Esophagus squamous epithelium (tissue), 5 donors: ENCODE data around the gene LRRC8C. TPM values are rescaled to one million over a fixed set of nuclear protein-coding genes. Genes with fewer than 3 reads are reported as not detected.

Experiments
- DNase-seq: peaks from one replicate; lab custom pipeline; 2025; lab: John Stamatoyannopoulos, UW
- H3K27ac ChIP-seq, 4 donors: fragments of 200-600 bp; sonication (generic); one replicate each; pipeline ENCODE4 v1.5.1; 2016 to 2019; ENCODE audit warnings: mild to moderate bottlenecking in 1 of 4
- H3K27me3 ChIP-seq, 4 donors: fragments of 200-600 bp; sonication (generic); 1 replicate in 3 of 4; 2 replicates in 1 of 4; pipeline versions ENCODE4 v1.5.1 to v1.6.0; 2017 to 2021; ENCODE audit warnings: antibody characterized with exemption in 1 of 4
- H3K36me3 ChIP-seq, 3 donors: fragments of 200-600 bp; sonication (generic); one replicate each; pipeline ENCODE4 v1.5.1; 2016 to 2019
- H3K4me1 ChIP-seq, 3 donors: fragments of 200-600 bp; sonication (generic); one replicate each; pipeline ENCODE4 v1.5.1; 2017 to 2019
- H3K4me3 ChIP-seq, 4 donors: fragments of 200-600 bp; sonication (generic); 1 replicate in 3 of 4; 2 replicates in 1 of 4; pipeline ENCODE4 v1.5.1; 2016 to 2019; ENCODE audit warnings: mild to moderate bottlenecking in 2 of 4, moderate library complexity in 1 of 4
- H3K9me3 ChIP-seq, 3 donors: fragments of 200-600 bp; sonication (generic); one replicate each; pipeline ENCODE4 v1.5.1; 2016 to 2019
- CTCF ChIP-seq, 6 experiments: fragments of 450-650 bp in 4 of 6; fragments of 200-600 bp in 2 of 6; sonication (generic) in 2 of 6; IDR thresholded peaks; one replicate each; pipeline ENCODE4 v1.5.1; 2016 to 2019; ENCODE audit warnings: antibody characterized with exemption in 6 of 6, mild to moderate bottlenecking in 4 of 6, moderate library complexity in 4 of 6
- POLR2A ChIP-seq, 4 donors: fragments of 450-650 bp; IDR thresholded peaks; one replicate each; pipeline ENCODE4 v1.6.1; 2017; ENCODE audit warnings: antibody characterized with exemption in 4 of 4, mild to moderate bottlenecking in 4 of 4, moderate library complexity in 3 of 4
- WGBS, 2 donors: methylation state at CpG; one replicate each; pipeline ENCODE4 v1.1.5; 2018; 5-methylcytosine and 5-hydroxymethylcytosine counted together
- intact Hi-C: fragments of 100-400 bp; cut with DNase I; formaldehyde crosslinking; loops from one replicate; pipeline ENCODE4 v1.15.0; 2022
- total RNA-seq, 4 donors: library from RNA; depleted of rRNA; stranded (reverse); fragments of >200 nt; gene quantifications; one replicate each; pipeline ENCODE4 v1.1.0, GENCODE V29; 2016
- donor health status: DM: yes; HTN: yes; CAD: no.

Gene LRRC8C
- total RNA-seq, 4 donors from 2014 or later: 1.4 to 5.0 (median 3.2) TPM

- TF ChIP-seq CTCF (IDR thresholded peaks at IDR 0.05) (peak; percentile 58 to 77 (median 66)), POLR2A (IDR thresholded peaks at IDR 0.05) (no peak)
- 66 to 70% methylated on average over 5 of the region's 5 CpGs for WGBS, 2 donors
- Histone ChIP-seq H3K36me3 (no peaks in the 10 kb centered on the region), H3K9me3 (no peaks in the 10 kb centered on the region), H3K27me3 (no peaks in the 10 kb centered on the region), H3K4me1 (peaks cover 0 to 5% (median 0%) of the 10 kb centered on the region in 3 donors), H3K4me3 (no peak overlapping the region), H3K27ac (no peak overlapping the region)
- DNase-seq: no peak
- intact Hi-C loops: loop anchor here (5.0 to 10.0 kb wide), 2 partner anchors 74 to 116 kb away; partner anchors contain the start of gene LRRC8B
Observed at GRCh38 chr1:89598450-89599331, 34.2 kb upstream of the LRRC8C start.

- 77 to 89% methylated on average over 2 of the region's 2 CpGs for WGBS, 2 donors
- H3K27ac ChIP-seq: no peak overlapping the region
- TF ChIP-seq CTCF (IDR thresholded peaks at IDR 0.05) (no peak), POLR2A (IDR thresholded peaks at IDR 0.05) (no peak)
- peaks cover 0 to 11% (median 0%) of the 10 kb centered on the region in 3 donors for H3K4me1 ChIP-seq
- no peaks in the 10 kb centered on the region for H3K9me3 ChIP-seq
- H3K27me3 ChIP-seq: no peaks in the 10 kb centered on the region
- H3K36me3 ChIP-seq: no peaks in the 10 kb centered on the region
- H3K4me3 ChIP-seq: no peak overlapping the region
- intact Hi-C loops: loop anchor here (5.0 to 10.0 kb wide), 2 partner anchors 74 to 117 kb away; partner anchors contain the start of gene LRRC8B
- DNase-seq: no peak
Observed at GRCh38 chr1:89599332-89599630, 33.6 kb upstream of the LRRC8C start.

- Histone ChIP-seq H3K4me1 (peaks cover 0 to 16% (median 0%) of the 10 kb centered on the region in 3 donors), H3K9me3 (no peaks in the 10 kb centered on the region), H3K4me3 (no peak overlapping the region), H3K36me3 (no peaks in the 10 kb centered on the region), H3K27me3 (no peaks in the 10 kb centered on the region), H3K27ac (no peak overlapping the region)
- no peak for DNase-seq
- WGBS, 2 donors: 83 to 89% methylated on average over 3 of the region's 3 CpGs
- no peak for TF ChIP-seq POLR2A (IDR thresholded peaks at IDR 0.05)
- no peak for TF ChIP-seq CTCF (IDR thresholded peaks at IDR 0.05)
- intact Hi-C loops: no loop called here
Observed at GRCh38 chr1:89600451-89601224, 32.3 kb upstream of the LRRC8C start.

DNA sequence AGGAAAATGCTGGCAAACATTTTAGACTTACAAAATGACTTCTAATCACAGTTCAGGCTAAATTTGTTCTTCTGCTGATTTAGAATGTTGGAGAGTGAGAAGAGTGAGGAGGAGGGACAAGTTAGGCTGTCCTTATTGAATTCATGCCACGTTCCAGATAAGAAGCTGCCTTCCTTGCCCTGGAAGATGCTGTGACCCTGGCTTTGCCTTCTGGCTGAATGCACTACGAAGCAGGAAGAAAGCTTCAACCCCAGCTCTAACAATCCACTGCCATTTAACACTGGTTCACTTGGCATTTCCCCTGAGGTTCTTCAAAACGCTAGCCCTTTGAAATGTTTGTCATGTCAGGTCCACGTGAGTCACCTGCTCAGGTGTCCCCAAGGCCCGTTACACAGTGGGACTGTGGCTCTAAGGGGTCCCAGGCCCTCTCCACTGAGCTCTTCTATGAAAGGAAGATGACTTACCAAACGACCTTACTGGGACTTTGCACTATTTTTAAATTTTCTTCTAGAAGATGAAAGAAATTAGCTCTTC lies 30.0 kb upstream of the LRRC8C start:
- Histone ChIP-seq H3K27me3 (no peaks in the 10 kb centered on the region), H3K9me3 (no peaks in the 10 kb centered on the region), H3K4me3 (no peak overlapping the region), H3K4me1 (peaks cover 0 to 39% (median 0%) of the 10 kb centered on the region in 3 donors), H3K27ac (no peak overlapping the region), H3K36me3 (no peaks in the 10 kb centered on the region)
- TF ChIP-seq POLR2A (IDR thresholded peaks at IDR 0.05): no peak
- TF ChIP-seq CTCF (IDR thresholded peaks at IDR 0.05): no peak
- 76 to 78% methylated on average over 6 of the region's 6 CpGs for WGBS, 2 donors
- intact Hi-C loops: no loop called here
- no peak for DNase-seq
